ENCODE results near the gene LINS1. TPM values are rescaled to one million over a fixed set of nuclear protein-coding genes. Genes with fewer than 3 reads are reported as not detected.

LINS1 gene
- total and polyA plus RNA-seq, 12 donors: 4.7 to 12.2 (median 6.9) TPM

GRCh38 chr15:100645671-100646070 lies 43.7 kb upstream of the LINS1 start:
- no peaks in the 10 kb centered on the region for H3K27me3 ChIP-seq
- WGBS, 2 donors: 77 to 82% methylated on average over 5 of the region's 5 CpGs
- TF ChIP-seq CTCF (IDR thresholded peaks at IDR 0.05): no peak
- DNase-seq (no peak), ATAC-seq (no peak)
- peaks cover 0 to 27% (median 0%) of the 10 kb centered on the region in 9 donors for H3K36me3 ChIP-seq
- intact Hi-C loops (cut with DNase I): no loop called here
- peaks cover 0 to 12% (median 0%) of the 10 kb centered on the region in 9 donors for H3K4me1 ChIP-seq
- no peak overlapping the region for H3K4me3 ChIP-seq
- no peak overlapping the region for H3K27ac ChIP-seq
- no peaks in the 10 kb centered on the region for H3K9me3 ChIP-seq

- Histone ChIP-seq H3K27me3 (no peaks in the 10 kb centered on the region), H3K9me3 (no peaks in the 10 kb centered on the region), H3K36me3 (peaks cover 0 to 4% (median 0%) of the 10 kb centered on the region in 9 donors), H3K4me3 (no peak overlapping the region), H3K27ac (no peak overlapping the region), H3K4me1 (peaks cover 0 to 12% (median 0%) of the 10 kb centered on the region in 9 donors)
- ATAC-seq (no peak), DNase-seq (no peak)
- intact Hi-C loops (cut with DNase I): no loop called here
- 77 to 89% methylated on average over 4 of the region's 4 CpGs for WGBS, 2 donors
- no peak for TF ChIP-seq CTCF (IDR thresholded peaks at IDR 0.05)
Measured at GRCh38 chr15:100642950-100643338, 41.0 kb upstream of the LINS1 start.

GRCh38 chr15:100642213-100642949 lies 40.4 kb upstream of the LINS1 start:
- Histone ChIP-seq H3K27ac (no peak overlapping the region), H3K4me1 (peaks cover 0 to 12% (median 0%) of the 10 kb centered on the region in 9 donors), H3K27me3 (no peaks in the 10 kb centered on the region), H3K9me3 (no peaks in the 10 kb centered on the region), H3K4me3 (no peak overlapping the region), H3K36me3 (no peaks in the 10 kb centered on the region)
- intact Hi-C loops (cut with DNase I): no loop called here
- ATAC-seq: no peak
- 84 to 91% methylated on average over 9 of the region's 9 CpGs for WGBS, 2 donors
- TF ChIP-seq CTCF (IDR thresholded peaks at IDR 0.05): no peak
- DNase-seq: no peak

GRCh38 chr15:100638177-100638730 lies 36.3 kb upstream of the LINS1 start:
- no peak for TF ChIP-seq CTCF (IDR thresholded peaks at IDR 0.05)
- ATAC-seq (no peak), DNase-seq (no peak)
- no peak overlapping the region for H3K27ac ChIP-seq
- WGBS, 2 donors: 96 to 97% methylated on average over 11 of the region's 11 CpGs
- peaks cover 0 to 12% (median 0%) of the 10 kb centered on the region in 9 donors for H3K4me1 ChIP-seq
- no peaks in the 10 kb centered on the region for H3K9me3 ChIP-seq
- intact Hi-C loops (cut with DNase I): loop anchor here in 1 of 10 donors (10.0 kb wide), 1 partner anchor 57 kb away; no protein-coding TSS in a partner anchor
- H3K27me3 ChIP-seq: no peaks in the 10 kb centered on the region
- no peak overlapping the region for H3K4me3 ChIP-seq
- H3K36me3 ChIP-seq: peaks cover 0 to 7% (median 0%) of the 10 kb centered on the region in 9 donors
